ENCODE measurements around the gene CIZ1.

CIZ1 gene

GRCh38 chr9:128161215-128161902 lies 30.0 kb downstream of the CIZ1 start:
- DNase-seq, result no peak

GRCh38 chr9:128160603-128160987 lies 30.8 kb downstream of the CIZ1 start:
- peak; percentile 20 for DNase-seq

- DNase-seq, result peak; percentile 93
Measured at GRCh38 chr9:128159784-128160602, 31.4 kb downstream of the CIZ1 start, which contains the start of gene BBLN. Gene BBLN (plus strand): TSS chr9:128160265. CDS start chr9:128160408, 143 bp downstream.

GRCh38 chr9:128159522-128159783 lies 31.9 kb downstream of the CIZ1 start:
- peak; percentile 77 for DNase-seq

GRCh38 chr9:128155736-128156500 lies 35.5 kb downstream of the CIZ1 start:
- DNase-seq, result no peak

GRCh38 chr9:128153947-128154695 lies 37.3 kb downstream of the CIZ1 start:
- DNase-seq, result no peak

- no peak for DNase-seq
Measured at GRCh38 chr9:128153060-128153946, 38.1 kb downstream of the CIZ1 start.

GRCh38 chr9:128152133-128153059 lies 39.0 kb downstream of the CIZ1 start:
- no peak for DNase-seq

- no peak for DNase-seq
Measured at GRCh38 chr9:128151309-128152132, 39.9 kb downstream of the CIZ1 start.

- DNase-seq, result no peak
Measured at GRCh38 chr9:128150594-128151308, 40.6 kb downstream of the CIZ1 start.

- no peak for DNase-seq
Measured at GRCh38 chr9:128149951-128150593, 41.3 kb downstream of the CIZ1 start.

- no peak for DNase-seq
Measured at GRCh38 chr9:128149001-128149701, 42.2 kb downstream of the CIZ1 start, which contains the start of gene LCN2. Gene LCN2 (plus strand): TSS chr9:128149453. CDS start chr9:128149526, 73 bp downstream.

- no peak for DNase-seq
Measured at GRCh38 chr9:128148509-128149000, 42.8 kb downstream of the CIZ1 start.

GRCh38 chr9:128146591-128147120 lies 44.7 kb downstream of the CIZ1 start:
- no peak for DNase-seq

GRCh38 chr9:128145951-128146351 lies 45.4 kb downstream of the CIZ1 start:
- no peak for DNase-seq

GRCh38 chr9:128145536-128145935 lies 45.8 kb downstream of the CIZ1 start:
- DNase-seq, result no peak

All from CD4-positive, alpha-beta T cell treated with Interleukin-21 for 1 hour (primary cell).